Measurements from ENCODE around the gene DEFB126.

DNA sequence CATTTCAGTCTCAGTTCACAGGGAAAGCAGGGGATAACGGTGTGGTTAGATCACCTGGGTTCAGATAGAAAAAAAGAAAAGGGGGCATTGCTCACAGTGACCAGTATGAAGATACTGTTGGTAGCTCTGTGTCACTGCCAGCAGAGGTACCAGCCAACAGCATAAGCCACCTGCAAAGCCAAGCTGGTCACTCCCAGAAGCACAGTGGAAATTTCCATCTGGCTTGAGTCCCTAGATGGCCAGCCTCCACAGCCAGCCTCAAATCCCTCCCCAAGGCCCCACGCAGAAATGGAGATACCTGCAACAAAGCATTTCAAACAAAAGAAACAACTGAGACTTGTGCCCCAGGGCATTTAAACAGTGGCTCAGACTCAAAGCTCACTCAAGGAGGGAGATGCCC, 26.5 kb downstream of the DEFB126 start:
- TF ChIP-seq, protein P1, sequence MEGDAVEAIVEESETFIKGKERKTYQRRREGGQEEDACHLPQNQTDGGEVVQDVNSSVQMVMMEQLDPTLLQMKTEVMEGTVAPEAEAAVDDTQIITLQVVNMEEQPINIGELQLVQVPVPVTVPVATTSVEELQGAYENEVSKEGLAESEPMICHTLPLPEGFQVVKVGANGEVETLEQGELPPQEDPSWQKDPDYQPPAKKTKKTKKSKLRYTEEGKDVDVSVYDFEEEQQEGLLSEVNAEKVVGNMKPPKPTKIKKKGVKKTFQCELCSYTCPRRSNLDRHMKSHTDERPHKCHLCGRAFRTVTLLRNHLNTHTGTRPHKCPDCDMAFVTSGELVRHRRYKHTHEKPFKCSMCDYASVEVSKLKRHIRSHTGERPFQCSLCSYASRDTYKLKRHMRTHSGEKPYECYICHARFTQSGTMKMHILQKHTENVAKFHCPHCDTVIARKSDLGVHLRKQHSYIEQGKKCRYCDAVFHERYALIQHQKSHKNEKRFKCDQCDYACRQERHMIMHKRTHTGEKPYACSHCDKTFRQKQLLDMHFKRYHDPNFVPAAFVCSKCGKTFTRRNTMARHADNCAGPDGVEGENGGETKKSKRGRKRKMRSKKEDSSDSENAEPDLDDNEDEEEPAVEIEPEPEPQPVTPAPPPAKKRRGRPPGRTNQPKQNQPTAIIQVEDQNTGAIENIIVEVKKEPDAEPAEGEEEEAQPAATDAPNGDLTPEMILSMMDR (IDR thresholded peaks at IDR 0.05), result no peak
- TF ChIP-seq POLR2AphosphoS5 (IDR thresholded peaks at IDR 0.05; ENCODE audit: low read depth, low read length) (no peak), TCF7L2 (IDR thresholded peaks at IDR 0.05; ENCODE audit: low read depth, low read length) (no peak)
- TF ChIP-seq, protein P2, sequence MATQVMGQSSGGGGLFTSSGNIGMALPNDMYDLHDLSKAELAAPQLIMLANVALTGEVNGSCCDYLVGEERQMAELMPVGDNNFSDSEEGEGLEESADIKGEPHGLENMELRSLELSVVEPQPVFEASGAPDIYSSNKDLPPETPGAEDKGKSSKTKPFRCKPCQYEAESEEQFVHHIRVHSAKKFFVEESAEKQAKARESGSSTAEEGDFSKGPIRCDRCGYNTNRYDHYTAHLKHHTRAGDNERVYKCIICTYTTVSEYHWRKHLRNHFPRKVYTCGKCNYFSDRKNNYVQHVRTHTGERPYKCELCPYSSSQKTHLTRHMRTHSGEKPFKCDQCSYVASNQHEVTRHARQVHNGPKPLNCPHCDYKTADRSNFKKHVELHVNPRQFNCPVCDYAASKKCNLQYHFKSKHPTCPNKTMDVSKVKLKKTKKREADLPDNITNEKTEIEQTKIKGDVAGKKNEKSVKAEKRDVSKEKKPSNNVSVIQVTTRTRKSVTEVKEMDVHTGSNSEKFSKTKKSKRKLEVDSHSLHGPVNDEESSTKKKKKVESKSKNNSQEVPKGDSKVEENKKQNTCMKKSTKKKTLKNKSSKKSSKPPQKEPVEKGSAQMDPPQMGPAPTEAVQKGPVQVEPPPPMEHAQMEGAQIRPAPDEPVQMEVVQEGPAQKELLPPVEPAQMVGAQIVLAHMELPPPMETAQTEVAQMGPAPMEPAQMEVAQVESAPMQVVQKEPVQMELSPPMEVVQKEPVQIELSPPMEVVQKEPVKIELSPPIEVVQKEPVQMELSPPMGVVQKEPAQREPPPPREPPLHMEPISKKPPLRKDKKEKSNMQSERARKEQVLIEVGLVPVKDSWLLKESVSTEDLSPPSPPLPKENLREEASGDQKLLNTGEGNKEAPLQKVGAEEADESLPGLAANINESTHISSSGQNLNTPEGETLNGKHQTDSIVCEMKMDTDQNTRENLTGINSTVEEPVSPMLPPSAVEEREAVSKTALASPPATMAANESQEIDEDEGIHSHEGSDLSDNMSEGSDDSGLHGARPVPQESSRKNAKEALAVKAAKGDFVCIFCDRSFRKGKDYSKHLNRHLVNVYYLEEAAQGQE (IDR thresholded peaks at IDR 0.05; ENCODE audit: insufficient read depth in 1 of 2, low read depth in 2 of 2, low read length in 1 of 2), result no peak

All from Panc1 (cell line).